ENCODE measurements around the gene MRPL55.
A peak's percentile ranks its signal among the peaks of the same experiment; 100 is the strongest.

Gene MRPL55

GRCh38 chr1:228091084-228091483 lies 18.0 kb downstream of the MRPL55 start:
- Histone ChIP-seq H2AFZ (ENCODE audit: low read length) (no peak overlapping the region), H3K9me3 (replicated peaks; ENCODE audit: insufficient read depth, low read length) (no peaks in the 10 kb centered on the region), H3K4me1 (ENCODE audit: low read length) (peaks cover 57% of the 10 kb centered on the region), H3K27ac (ENCODE audit: low read length) (peak overlapping the region; percentile 81), H3K79me2 (ENCODE audit: low read length) (peaks cover 100% of the 10 kb centered on the region), H3K4me2 (ENCODE audit: low read depth, low read length) (peak overlapping the region; percentile 39), H3K36me3 (replicated peaks; ENCODE audit: insufficient read depth, low read length) (peaks cover 24% of the 10 kb centered on the region), H3F3A (ENCODE audit: insufficient read depth, low read length) (peaks cover 51% of the 10 kb centered on the region), H4K20me1 (ENCODE audit: insufficient read depth, low read length) (peaks cover 100% of the 10 kb centered on the region), H3K4me3 (ENCODE audit: low read length) (no peak overlapping the region), H3K9ac (ENCODE audit: low read length) (peak overlapping the region; percentile 23; the same call in 1 of the 2 replicates), H3K27me3 (replicated peaks; ENCODE audit: insufficient read depth, low read length) (no peaks in the 10 kb centered on the region), H3K9me2 (replicated peaks; ENCODE audit: insufficient read depth, low read length) (no peaks in the 10 kb centered on the region)
- no peak for TF ChIP-seq EZH2phosphoT487 (IDR thresholded peaks at IDR 0.05; ENCODE audit: low read length)
- DNase-seq: no peak

DNA sequence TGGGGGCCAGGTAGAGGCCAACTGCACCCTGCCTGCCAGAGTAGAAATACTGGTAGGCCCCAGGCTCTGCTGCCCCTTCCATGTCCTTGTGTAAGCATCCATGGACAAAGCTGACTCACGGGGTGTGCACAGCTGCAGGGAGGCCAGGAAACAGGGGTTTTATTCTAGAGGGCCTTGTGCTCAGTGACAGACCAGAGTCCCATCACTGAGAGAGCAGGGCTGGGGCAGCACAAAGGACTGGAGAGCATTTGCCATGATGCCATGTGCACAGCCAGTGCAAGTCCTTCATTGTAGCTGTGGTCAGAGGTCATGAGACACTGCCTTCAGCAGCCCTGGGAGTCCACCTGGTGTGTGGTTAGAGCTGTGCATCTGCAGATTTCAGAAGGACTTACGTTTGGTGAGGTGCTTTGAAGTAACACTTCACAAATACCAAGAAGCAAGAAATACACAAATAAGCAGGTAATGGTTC lies 18.5 kb downstream of the MRPL55 start:
- TF ChIP-seq EZH2phosphoT487 (IDR thresholded peaks at IDR 0.05; ENCODE audit: low read length) (no peak), EZH2 (optimal IDR thresholded peaks at IDR 0.05; ENCODE audit: low read depth, low read length) (no peak)
- TF ChIP-seq, protein P1, sequence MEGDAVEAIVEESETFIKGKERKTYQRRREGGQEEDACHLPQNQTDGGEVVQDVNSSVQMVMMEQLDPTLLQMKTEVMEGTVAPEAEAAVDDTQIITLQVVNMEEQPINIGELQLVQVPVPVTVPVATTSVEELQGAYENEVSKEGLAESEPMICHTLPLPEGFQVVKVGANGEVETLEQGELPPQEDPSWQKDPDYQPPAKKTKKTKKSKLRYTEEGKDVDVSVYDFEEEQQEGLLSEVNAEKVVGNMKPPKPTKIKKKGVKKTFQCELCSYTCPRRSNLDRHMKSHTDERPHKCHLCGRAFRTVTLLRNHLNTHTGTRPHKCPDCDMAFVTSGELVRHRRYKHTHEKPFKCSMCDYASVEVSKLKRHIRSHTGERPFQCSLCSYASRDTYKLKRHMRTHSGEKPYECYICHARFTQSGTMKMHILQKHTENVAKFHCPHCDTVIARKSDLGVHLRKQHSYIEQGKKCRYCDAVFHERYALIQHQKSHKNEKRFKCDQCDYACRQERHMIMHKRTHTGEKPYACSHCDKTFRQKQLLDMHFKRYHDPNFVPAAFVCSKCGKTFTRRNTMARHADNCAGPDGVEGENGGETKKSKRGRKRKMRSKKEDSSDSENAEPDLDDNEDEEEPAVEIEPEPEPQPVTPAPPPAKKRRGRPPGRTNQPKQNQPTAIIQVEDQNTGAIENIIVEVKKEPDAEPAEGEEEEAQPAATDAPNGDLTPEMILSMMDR (IDR thresholded peaks at IDR 0.05; ENCODE audit: low read length): peak; percentile 45
- Histone ChIP-seq H3K9me3 (replicated peaks; ENCODE audit: insufficient read depth, low read length) (no peaks in the 10 kb centered on the region), H3K27me3 (replicated peaks; ENCODE audit: insufficient read depth, low read length) (no peaks in the 10 kb centered on the region), H3K4me3 (ENCODE audit: low read length) (no peak overlapping the region), H3K36me3 (replicated peaks; ENCODE audit: insufficient read depth, low read length) (peaks cover 24% of the 10 kb centered on the region), H3K9me2 (replicated peaks; ENCODE audit: insufficient read depth, low read length) (no peaks in the 10 kb centered on the region), H3K4me1 (ENCODE audit: low read length) (peaks cover 61% of the 10 kb centered on the region), H4K20me1 (ENCODE audit: insufficient read depth, low read length) (peaks cover 100% of the 10 kb centered on the region), H3K4me2 (ENCODE audit: low read depth, low read length) (peak overlapping the region; percentile 39), H2AFZ (ENCODE audit: low read length) (no peak overlapping the region), H3K79me2 (ENCODE audit: low read length) (peaks cover 100% of the 10 kb centered on the region), H3F3A (ENCODE audit: insufficient read depth, low read length) (peaks cover 55% of the 10 kb centered on the region), H3K27ac (ENCODE audit: low read length) (peak overlapping the region; percentile 81), H3K9ac (ENCODE audit: low read length) (peak overlapping the region; percentile 35; the same call in 1 of the 2 replicates)
- peak; percentile 90 for DNase-seq

- peaks cover 70% of the 10 kb centered on the region for H3K4me1 ChIP-seq (ENCODE audit: low read length)
- H3K4me3 ChIP-seq (ENCODE audit: low read length): 0 out of 2 replicates have a peak overlapping the region, but pooled peaks have one; percentile 1
- H3K27ac ChIP-seq (ENCODE audit: low read length): peak overlapping the region; percentile 81
- TF ChIP-seq EZH2 (optimal IDR thresholded peaks at IDR 0.05; ENCODE audit: low read depth, low read length) (no peak), EZH2phosphoT487 (IDR thresholded peaks at IDR 0.05; ENCODE audit: low read length) (no peak)
- TF ChIP-seq, protein P1 (IDR thresholded peaks at IDR 0.05; ENCODE audit: low read length): no peak
- peaks cover 24% of the 10 kb centered on the region for H3K36me3 ChIP-seq (replicated peaks; ENCODE audit: insufficient read depth, low read length)
- no peaks in the 10 kb centered on the region for H3K9me3 ChIP-seq (replicated peaks; ENCODE audit: insufficient read depth, low read length)
- peaks cover 100% of the 10 kb centered on the region for H3K79me2 ChIP-seq (ENCODE audit: low read length)
- H2AFZ ChIP-seq (ENCODE audit: low read length): no peak overlapping the region
- peak overlapping the region; percentile 35 for H3K9ac ChIP-seq (ENCODE audit: low read length)
- H3K27me3 ChIP-seq (replicated peaks; ENCODE audit: insufficient read depth, low read length): no peaks in the 10 kb centered on the region
- peaks cover 64% of the 10 kb centered on the region for H3F3A ChIP-seq (ENCODE audit: insufficient read depth, low read length)
- peaks cover 100% of the 10 kb centered on the region for H4K20me1 ChIP-seq (ENCODE audit: insufficient read depth, low read length)
- DNase-seq: no peak
- H3K9me2 ChIP-seq (replicated peaks; ENCODE audit: insufficient read depth, low read length): no peaks in the 10 kb centered on the region
- peak overlapping the region; percentile 39 for H3K4me2 ChIP-seq (ENCODE audit: low read depth, low read length)
Observed at GRCh38 chr1:228089519-228090380, 19.3 kb downstream of the MRPL55 start.
